ENCODE data around the gene RABGGTA. TPM values are rescaled to one million over a fixed set of nuclear protein-coding genes. Genes with fewer than 3 reads are reported as not detected.
A peak's percentile ranks its signal among the peaks of the same experiment; 100 is the strongest.

The RABGGTA gene
- total and polyA plus RNA-seq, 9 donors = 7.9 to 48.3 (median 23.1) TPM

GRCh38 chr14:24235804-24236688 is 35.4 kb downstream of the RABGGTA start:
- Histone ChIP-seq H3K36me3 (no peaks in the 10 kb centered on the region), H3K27me3 (no peaks in the 10 kb centered on the region), H3K4me1 (ENCODE audit: insufficient read depth) (peaks cover 9% of the 10 kb centered on the region), H3K9me3 (no peaks in the 10 kb centered on the region), H3K4me3 (no peak overlapping the region), H3K27ac (no peak overlapping the region)
- TF ChIP-seq CTCF (IDR thresholded peaks at IDR 0.05) = no peak
- no peak for TF ChIP-seq EP300 (IDR thresholded peaks at IDR 0.05)
- TF ChIP-seq POLR2A (IDR thresholded peaks at IDR 0.05) = no peak
- no peak for DNase-seq
- intact Hi-C loops (cut with DNase I) = no loop called here
- 88% methylated on average over 5 of the region's 5 CpGs for WGBS, 3 donors

GRCh38 chr14:24234095-24235005 is 37.0 kb downstream of the RABGGTA start:
- 86 to 90% (median 86%) methylated on average over 3 of the region's 3 CpGs for WGBS, 3 donors
- Histone ChIP-seq H3K9me3 (no peaks in the 10 kb centered on the region), H3K27ac (no peak overlapping the region), H3K27me3 (no peaks in the 10 kb centered on the region), H3K4me1 (ENCODE audit: insufficient read depth) (peaks cover 8% of the 10 kb centered on the region), H3K4me3 (no peak overlapping the region), H3K36me3 (no peaks in the 10 kb centered on the region)
- intact Hi-C loops (cut with DNase I) = loop anchor here in 1 of 4 donors (5.0 kb wide), 1 partner anchor 208 kb away; the partner anchor contains the start of gene SDR39U1
- TF ChIP-seq EP300 (IDR thresholded peaks at IDR 0.05) (no peak), POLR2A (IDR thresholded peaks at IDR 0.05) (no peak), CTCF (IDR thresholded peaks at IDR 0.05) (no peak)
- DNase-seq = no peak

- Histone ChIP-seq H3K27ac (peak overlapping the region in 1 of 2 donors; percentile 74), H3K4me1 (ENCODE audit: insufficient read depth) (peaks cover 8% of the 10 kb centered on the region), H3K9me3 (no peaks in the 10 kb centered on the region), H3K27me3 (no peaks in the 10 kb centered on the region), H3K36me3 (no peaks in the 10 kb centered on the region), H3K4me3 (peak overlapping the region; percentile 84)
- intact Hi-C loops (cut with DNase I) = loop anchor here in 1 of 4 donors (5.0 kb wide), 1 partner anchor 209 kb away; the partner anchor contains the start of gene SDR39U1
- 61 to 76% (median 70%) methylated on average over 2 of the region's 2 CpGs for WGBS, 3 donors
- no peak for TF ChIP-seq CTCF (IDR thresholded peaks at IDR 0.05)
- no peak for TF ChIP-seq EP300 (IDR thresholded peaks at IDR 0.05)
- TF ChIP-seq POLR2A (IDR thresholded peaks at IDR 0.05) = no peak
- DNase-seq = no peak
These were observed 37.9 kb downstream of the RABGGTA start for GRCh38 chr14:24233538-24233866.

Measured in ovary (tissue), 9 donors.